ENCODE data around the gene VASH1.

GRCh38 chr14:76742185-76742584 is 19.1 kb upstream of the VASH1 start:
- TF ChIP-seq CTCF (IDR thresholded peaks at IDR 0.05 in 8 of 11, conservative IDR thresholded peaks at IDR 0.05 in 3 of 11) (no peak), POLR2AphosphoS5 (IDR thresholded peaks at IDR 0.05) (no peak)
